Tracheal epithelial cell (primary cell): ENCODE results near the gene RPL11. TPM values are rescaled to one million over a fixed set of nuclear protein-coding genes. Genes with fewer than 3 reads are reported as not detected.

Experiments
- total RNA-seq: library from RNA; depleted of rRNA; stranded (reverse); fragments of >200 nt; gene quantifications from 2 replicates; pipeline ENCODE4 v1.2.1, GENCODE V29; 2014

The RPL11 gene
- 1,324 and 1,601 TPM in 2 replicates for total RNA-seq

DNA sequence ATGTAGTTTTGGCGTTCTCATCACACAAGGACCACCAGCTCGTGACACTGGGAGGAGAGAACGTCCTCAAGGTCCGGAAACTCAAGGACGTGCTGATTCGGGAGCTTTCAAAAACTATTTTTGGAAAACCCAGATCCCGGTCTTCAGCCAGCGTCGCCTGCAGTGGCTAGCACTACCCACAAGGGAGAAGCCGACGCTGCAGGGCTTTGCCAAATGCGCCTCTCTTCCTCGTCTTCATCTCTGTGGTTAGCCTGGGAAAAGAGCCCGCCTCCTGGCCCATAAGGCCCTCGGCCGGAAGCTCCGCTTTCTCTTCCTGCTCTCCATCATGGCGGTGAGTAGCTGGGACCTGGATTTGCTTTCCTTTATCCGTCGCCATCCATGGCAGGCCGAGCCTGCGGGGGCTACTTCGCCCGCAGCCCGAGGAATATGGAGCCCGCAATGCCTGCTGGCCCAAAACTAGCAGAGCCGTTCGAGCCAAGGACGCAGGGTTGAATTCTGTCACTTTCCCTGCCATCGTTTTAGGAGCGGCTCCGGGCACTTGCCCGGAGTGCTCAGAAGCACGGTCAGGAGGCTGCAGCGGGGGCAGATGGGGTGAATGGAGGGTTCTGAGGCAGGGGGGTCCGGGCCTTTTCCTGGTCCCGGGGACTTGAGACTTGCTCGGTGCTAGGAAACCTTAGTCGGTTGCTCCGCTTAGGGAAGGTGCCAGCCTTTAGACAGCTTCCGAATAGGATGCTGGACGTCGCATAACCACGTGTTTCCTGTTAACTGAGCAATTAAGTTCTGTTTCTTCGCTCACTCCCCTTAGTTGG lies at the start of gene RPL11:
TSS of gene RPL11 (plus strand) at position 308 of the 809 bp plus-strand sequence. CDS start at position 326, 18 bp downstream.

GRCh38 chr1:23743287-23744152 lies 51.9 kb downstream of the RPL11 start, which contains the start of gene ELOA:
Gene ELOA (plus strand): TSS chr1:23743471. CDS start chr1:23743504, 33 bp downstream.

Other genes starting within 250 kb of the RPL11 start
- 4.0 and 13.7 TPM in 2 replicates for gene ASAP3, start 207.6 kb upstream of the RPL11 start, total RNA-seq
- under 0.01 and 0.24 TPM in 2 replicates for gene E2F2, start 160.6 kb upstream of the RPL11 start, total RNA-seq
- 55.2 and 135 TPM in 2 replicates for gene ID3, start 132.3 kb upstream of the RPL11 start, total RNA-seq
- gene ELOA, start 51.7 kb downstream of the RPL11 start, total RNA-seq = 11.3 and 17.9 TPM in 2 replicates
- 45.1 and 59.9 TPM in 2 replicates for gene PITHD1, start 86.6 kb downstream of the RPL11 start, total RNA-seq
- 59.7 and 132 TPM in 2 replicates for gene LYPLA2, start 99.3 kb downstream of the RPL11 start, total RNA-seq
- gene GALE, start 108.9 kb downstream of the RPL11 start, total RNA-seq = 108 and 119 TPM in 2 replicates
- gene HMGCL, start 133.6 kb downstream of the RPL11 start, total RNA-seq = 45.5 and 59.0 TPM in 2 replicates
- 18.8 and 52.5 TPM in 2 replicates for gene FUCA1, start 176.5 kb downstream of the RPL11 start, total RNA-seq
- not detected in 2 replicates for gene CNR2, start 221.6 kb downstream of the RPL11 start, total RNA-seq